ENCODE results near the gene MAPT.

MAPT gene

DNA sequence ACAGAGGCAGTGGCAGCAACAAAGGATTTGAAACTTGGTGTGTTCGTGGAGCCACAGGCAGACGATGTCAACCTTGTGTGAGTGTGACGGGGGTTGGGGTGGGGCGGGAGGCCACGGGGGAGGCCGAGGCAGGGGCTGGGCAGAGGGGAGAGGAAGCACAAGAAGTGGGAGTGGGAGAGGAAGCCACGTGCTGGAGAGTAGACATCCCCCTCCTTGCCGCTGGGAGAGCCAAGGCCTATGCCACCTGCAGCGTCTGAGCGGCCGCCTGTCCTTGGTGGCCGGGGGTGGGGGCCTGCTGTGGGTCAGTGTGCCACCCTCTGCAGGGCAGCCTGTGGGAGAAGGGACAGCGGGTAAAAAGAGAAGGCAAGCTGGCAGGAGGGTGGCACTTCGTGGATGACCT, 130.2 kb downstream of the MAPT start:
- TF ChIP-seq Cebpa-rat (IDR thresholded peaks at IDR 0.05): no peak
- H3K4me2 ChIP-seq: peak overlapping the region; percentile 78 to 96 (median 88)
- no peaks in the 10 kb centered on the region for H3K9me3 ChIP-seq (replicated peaks in 1 of 11)
- H4K20me1 ChIP-seq: peaks cover 9 to 50% (median 47%) of the 10 kb centered on the region in 11 experiments; a peak in 21 of 22 replicates
- H3K36me3 ChIP-seq: peaks cover 5 to 42% (median 15%) of the 10 kb centered on the region in 11 experiments; a peak in 17 of 22 replicates
- 0 out of 22 replicates have a peak overlapping the region, but pooled peaks of 4 of the 11 experiments have one; percentile 65 to 80 (median 70) for H3K9ac ChIP-seq
- H3K27me3 ChIP-seq: no peaks in the 10 kb centered on the region
- peak overlapping the region in 5 of 11 experiments; percentile 67 to 92 (median 75); a peak in 7 of 22 replicates for H3K27ac ChIP-seq
- H3K4me3 ChIP-seq: no peak overlapping the region
- peaks cover 59 to 74% (median 63%) of the 10 kb centered on the region in 10 experiments for H3K4me1 ChIP-seq

GRCh38 chr17:46025060-46025459, 130.7 kb downstream of the MAPT start:
- Histone ChIP-seq H3K4me2 (peak overlapping the region; percentile 78 to 96 (median 88)), H3K4me1 (peaks cover 60 to 74% (median 64%) of the 10 kb centered on the region in 10 experiments)

GRCh38 chr17:46025510-46026165, 131.3 kb downstream of the MAPT start:
- peaks cover 15 to 53% (median 25%) of the 10 kb centered on the region in 11 experiments for H3K36me3 ChIP-seq

More at GRCh38 chr17:46025060-46025459, 130.7 kb downstream of the MAPT start:
- TF ChIP-seq Cebpa-rat (IDR thresholded peaks at IDR 0.05): no peak
- Histone ChIP-seq H3K9ac (peak overlapping the region in 10 of 11 experiments; percentile 22 to 80 (median 62); a peak in 15 of 22 replicates), H3K4me3 (no peak overlapping the region), H3K27me3 (no peaks in the 10 kb centered on the region), H3K27ac (peak overlapping the region; percentile 48 to 92 (median 71)), H3K36me3 (peaks cover 9 to 47% (median 19%) of the 10 kb centered on the region in 11 experiments; a peak in 19 of 22 replicates), H4K20me1 (peaks cover 9 to 54% (median 49%) of the 10 kb centered on the region in 11 experiments; a peak in 21 of 22 replicates), H3K9me3 (replicated peaks in 1 of 11) (no peaks in the 10 kb centered on the region)

GRCh38 chr17:46026166-46027047, 132.1 kb downstream of the MAPT start:
- Histone ChIP-seq H3K36me3 (peaks cover 22 to 61% (median 33%) of the 10 kb centered on the region in 11 experiments), H3K27me3 (no peaks in the 10 kb centered on the region), H3K9ac (peak overlapping the region; percentile 22 to 80 (median 65); a peak in 21 of 22 replicates), H3K9me3 (replicated peaks in 1 of 11) (no peaks in the 10 kb centered on the region), H3K27ac (peak overlapping the region; percentile 48 to 92 (median 71)), H3K4me1 (peaks cover 60 to 77% (median 64%) of the 10 kb centered on the region in 10 experiments), H4K20me1 (peaks cover 9 to 67% (median 55%) of the 10 kb centered on the region in 11 experiments; a peak in 21 of 22 replicates), H3K4me3 (peak overlapping the region in 1 of 10 experiments; percentile 12; a peak in 1 of 20 replicates), H3K4me2 (peak overlapping the region; percentile 78 to 96 (median 88))
- TF ChIP-seq Cebpa-rat (IDR thresholded peaks at IDR 0.05): no peak

More at GRCh38 chr17:46025510-46026165, 131.3 kb downstream of the MAPT start:
- Histone ChIP-seq H3K4me2 (peak overlapping the region; percentile 78 to 96 (median 88)), H3K4me1 (peaks cover 60 to 74% (median 64%) of the 10 kb centered on the region in 10 experiments), H3K9ac (peak overlapping the region; percentile 22 to 80 (median 65); a peak in 21 of 22 replicates), H3K27me3 (no peaks in the 10 kb centered on the region), H4K20me1 (peaks cover 9 to 60% (median 50%) of the 10 kb centered on the region in 11 experiments; a peak in 21 of 22 replicates), H3K4me3 (no peak overlapping the region), H3K9me3 (replicated peaks in 1 of 11) (no peaks in the 10 kb centered on the region), H3K27ac (peak overlapping the region; percentile 48 to 92 (median 71))
- no peak for TF ChIP-seq Cebpa-rat (IDR thresholded peaks at IDR 0.05)

DNA sequence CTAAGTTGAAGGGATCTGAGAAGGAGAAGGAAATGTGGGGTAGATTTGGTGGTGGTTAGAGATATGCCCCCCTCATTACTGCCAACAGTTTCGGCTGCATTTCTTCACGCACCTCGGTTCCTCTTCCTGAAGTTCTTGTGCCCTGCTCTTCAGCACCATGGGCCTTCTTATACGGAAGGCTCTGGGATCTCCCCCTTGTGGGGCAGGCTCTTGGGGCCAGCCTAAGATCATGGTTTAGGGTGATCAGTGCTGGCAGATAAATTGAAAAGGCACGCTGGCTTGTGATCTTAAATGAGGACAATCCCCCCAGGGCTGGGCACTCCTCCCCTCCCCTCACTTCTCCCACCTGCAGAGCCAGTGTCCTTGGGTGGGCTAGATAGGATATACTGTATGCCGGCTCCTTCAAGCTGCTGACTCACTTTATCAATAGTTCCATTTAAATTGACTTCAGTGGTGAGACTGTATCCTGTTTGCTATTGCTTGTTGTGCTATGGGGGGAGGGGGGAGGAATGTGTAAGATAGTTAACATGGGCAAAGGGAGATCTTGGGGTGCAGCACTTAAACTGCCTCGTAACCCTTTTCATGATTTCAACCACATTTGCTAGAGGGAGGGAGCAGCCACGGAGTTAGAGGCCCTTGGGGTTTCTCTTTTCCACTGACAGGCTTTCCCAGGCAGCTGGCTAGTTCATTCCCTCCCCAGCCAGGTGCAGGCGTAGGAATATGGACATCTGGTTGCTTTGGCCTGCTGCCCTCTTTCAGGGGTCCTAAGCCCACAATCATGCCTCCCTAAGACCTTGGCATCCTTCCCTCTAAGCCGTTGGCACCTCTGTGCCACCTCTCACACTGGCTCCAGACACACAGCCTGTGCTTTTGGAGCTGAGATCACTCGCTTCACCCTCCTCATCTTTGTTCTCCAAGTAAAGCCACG, 133.0 kb downstream of the MAPT start:
- Histone ChIP-seq H3K27ac (peak overlapping the region; percentile 48 to 92 (median 71); a peak in 21 of 22 replicates), H3K4me2 (peak overlapping the region; percentile 78 to 96 (median 88)), H3K9ac (peak overlapping the region; percentile 22 to 80 (median 65); a peak in 21 of 22 replicates), H3K4me1 (peaks cover 60 to 77% (median 64%) of the 10 kb centered on the region in 10 experiments), H3K4me3 (peak overlapping the region in 1 of 10 experiments; percentile 6; a peak in 3 of 20 replicates), H4K20me1 (peaks cover 9 to 72% (median 58%) of the 10 kb centered on the region in 11 experiments; a peak in 21 of 22 replicates), H3K9me3 (replicated peaks in 1 of 11) (no peaks in the 10 kb centered on the region), H3K36me3 (peaks cover 31 to 68% (median 42%) of the 10 kb centered on the region in 11 experiments), H3K27me3 (no peaks in the 10 kb centered on the region)
- no peak for TF ChIP-seq Cebpa-rat (IDR thresholded peaks at IDR 0.05)

- Histone ChIP-seq H4K20me1 (peaks cover 9 to 77% (median 58%) of the 10 kb centered on the region in 11 experiments; a peak in 21 of 22 replicates), H3K4me2 (peak overlapping the region; percentile 78 to 96 (median 88)), H3K4me1 (peaks cover 60 to 77% (median 64%) of the 10 kb centered on the region in 10 experiments), H3K9ac (peak overlapping the region in 9 of 11 experiments; percentile 22 to 80 (median 65); a peak in 10 of 22 replicates), H3K27me3 (no peaks in the 10 kb centered on the region), H3K36me3 (peaks cover 33 to 68% (median 48%) of the 10 kb centered on the region in 11 experiments), H3K4me3 (peak overlapping the region in 1 of 10 experiments; percentile 6; a peak in 1 of 20 replicates), H3K9me3 (replicated peaks in 1 of 11) (no peaks in the 10 kb centered on the region), H3K27ac (peak overlapping the region in 10 of 11 experiments; percentile 29 to 92 (median 73); a peak in 13 of 22 replicates)
- TF ChIP-seq Cebpa-rat (IDR thresholded peaks at IDR 0.05): no peak
These were observed 133.6 kb downstream of the MAPT start for GRCh38 chr17:46027976-46028325.

GRCh38 chr17:46028374-46028773, 134.0 kb downstream of the MAPT start:
- Histone ChIP-seq H3K9me3 (replicated peaks in 1 of 11) (no peaks in the 10 kb centered on the region), H3K9ac (peak overlapping the region in 2 of 11 experiments; percentile 13 to 80; a peak in 1 of 22 replicates), H3K27ac (peak overlapping the region in 3 of 11 experiments; percentile 85 to 92 (median 87); a peak in 4 of 22 replicates), H3K4me2 (peak overlapping the region; percentile 10 to 96 (median 87); a peak in 18 of 22 replicates), H3K4me1 (peaks cover 60 to 76% (median 63%) of the 10 kb centered on the region in 10 experiments), H3K36me3 (peaks cover 35 to 68% (median 50%) of the 10 kb centered on the region in 11 experiments), H3K27me3 (no peaks in the 10 kb centered on the region), H3K4me3 (no peak overlapping the region), H4K20me1 (peaks cover 9 to 81% (median 60%) of the 10 kb centered on the region in 11 experiments; a peak in 21 of 22 replicates)
- TF ChIP-seq Cebpa-rat (IDR thresholded peaks at IDR 0.05): no peak

Data from BLaER1 treated with 17β-estradiol and CSF1 and Interleukin-3, amounts not matched to agents 10 nM and 100 nM (cell line).